Ishikawa (cell line): Measurements from ENCODE around the gene PLCB1.

Experiments
- CREB1 ChIP-seq: IDR thresholded peaks from 2 replicates; pipeline ENCODE4 v1.6.1; 2012; ENCODE audit warnings: low read depth
- EP300 ChIP-seq: IDR thresholded peaks from 2 replicates; pipeline ENCODE4 v1.6.1; 2012; ENCODE audit warnings: borderline replicate concordance
- NFIC ChIP-seq: IDR thresholded peaks from 2 replicates; pipeline ENCODE4 v1.6.1; 2012
- TAF1 ChIP-seq: IDR thresholded peaks from 2 replicates; pipeline ENCODE4 v1.6.1; 2012; ENCODE audit warnings: low read depth, mild to moderate bottlenecking
- TEAD4 ChIP-seq: IDR thresholded peaks from 2 replicates; pipeline ENCODE4 v1.6.1; 2012
- TF ChIP-seq, protein P1 (sequence below): IDR thresholded peaks from 2 replicates; pipeline ENCODE4 v1.6.1; 2012; ENCODE audit warnings: low read depth, mild to moderate bottlenecking

DNA sequence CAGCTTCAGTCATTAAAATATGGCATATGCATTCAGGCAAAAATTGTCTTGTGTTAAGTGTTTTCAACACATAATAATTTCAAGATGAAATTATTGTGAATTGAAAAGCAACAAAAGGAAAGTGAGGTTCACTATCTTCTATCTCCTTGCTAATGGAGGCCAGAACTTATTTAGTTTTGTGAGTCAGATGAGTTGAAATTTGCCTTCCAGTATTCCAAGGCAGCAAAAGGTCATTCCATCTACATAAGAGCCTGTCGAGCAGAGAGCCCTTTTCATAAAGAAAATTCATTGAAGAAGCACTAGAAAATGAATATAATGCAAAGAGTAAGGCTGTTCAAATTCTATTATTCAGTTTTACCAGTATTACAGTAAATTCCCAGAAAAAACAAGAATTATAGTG lies 274.3 kb downstream of the PLCB1 start:
- TF ChIP-seq TAF1, result no peak
- TF ChIP-seq CREB1, result no peak
- no peak for TF ChIP-seq EP300
- TF ChIP-seq TEAD4, result no peak
- TF ChIP-seq, protein P1, sequence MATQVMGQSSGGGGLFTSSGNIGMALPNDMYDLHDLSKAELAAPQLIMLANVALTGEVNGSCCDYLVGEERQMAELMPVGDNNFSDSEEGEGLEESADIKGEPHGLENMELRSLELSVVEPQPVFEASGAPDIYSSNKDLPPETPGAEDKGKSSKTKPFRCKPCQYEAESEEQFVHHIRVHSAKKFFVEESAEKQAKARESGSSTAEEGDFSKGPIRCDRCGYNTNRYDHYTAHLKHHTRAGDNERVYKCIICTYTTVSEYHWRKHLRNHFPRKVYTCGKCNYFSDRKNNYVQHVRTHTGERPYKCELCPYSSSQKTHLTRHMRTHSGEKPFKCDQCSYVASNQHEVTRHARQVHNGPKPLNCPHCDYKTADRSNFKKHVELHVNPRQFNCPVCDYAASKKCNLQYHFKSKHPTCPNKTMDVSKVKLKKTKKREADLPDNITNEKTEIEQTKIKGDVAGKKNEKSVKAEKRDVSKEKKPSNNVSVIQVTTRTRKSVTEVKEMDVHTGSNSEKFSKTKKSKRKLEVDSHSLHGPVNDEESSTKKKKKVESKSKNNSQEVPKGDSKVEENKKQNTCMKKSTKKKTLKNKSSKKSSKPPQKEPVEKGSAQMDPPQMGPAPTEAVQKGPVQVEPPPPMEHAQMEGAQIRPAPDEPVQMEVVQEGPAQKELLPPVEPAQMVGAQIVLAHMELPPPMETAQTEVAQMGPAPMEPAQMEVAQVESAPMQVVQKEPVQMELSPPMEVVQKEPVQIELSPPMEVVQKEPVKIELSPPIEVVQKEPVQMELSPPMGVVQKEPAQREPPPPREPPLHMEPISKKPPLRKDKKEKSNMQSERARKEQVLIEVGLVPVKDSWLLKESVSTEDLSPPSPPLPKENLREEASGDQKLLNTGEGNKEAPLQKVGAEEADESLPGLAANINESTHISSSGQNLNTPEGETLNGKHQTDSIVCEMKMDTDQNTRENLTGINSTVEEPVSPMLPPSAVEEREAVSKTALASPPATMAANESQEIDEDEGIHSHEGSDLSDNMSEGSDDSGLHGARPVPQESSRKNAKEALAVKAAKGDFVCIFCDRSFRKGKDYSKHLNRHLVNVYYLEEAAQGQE, result no peak
- TF ChIP-seq NFIC, result no peak
